Hippocampal formation (tissue), 2 donors: Measurements from ENCODE around the gene LRRC8B.
"Not testable (repeated sequence)": the region's sequence is repeated elsewhere in the genome, so short reads cannot be mapped to it uniquely, and the experiment has no call there.

Source experiments
- DNase-seq, 2 donors: peaks; one replicate each; lab custom pipeline; 2025; lab: John Stamatoyannopoulos, UW

Gene LRRC8B

GRCh38 chr1:89608319-89608983 is 83.8 kb downstream of the LRRC8B start:
- no peak for DNase-seq

- no peak for DNase-seq
These were observed 84.5 kb downstream of the LRRC8B start for GRCh38 chr1:89608984-89609725.

GRCh38 chr1:89609781-89610456 is 85.3 kb downstream of the LRRC8B start:
- DNase-seq: peak in 1 of 2 donors; percentile 47

GRCh38 chr1:89610457-89611011 is 85.9 kb downstream of the LRRC8B start:
- DNase-seq: no peak

- no peak for DNase-seq
These were observed 87.1 kb downstream of the LRRC8B start for GRCh38 chr1:89611721-89612120.

- no peak for DNase-seq
These were observed 89.3 kb downstream of the LRRC8B start for GRCh38 chr1:89613928-89614327.

- DNase-seq: no peak
These were observed 91.3 kb downstream of the LRRC8B start for GRCh38 chr1:89615676-89616598.

- peak in 1 of 2 donors; percentile 30 for DNase-seq
These were observed 92.4 kb downstream of the LRRC8B start for GRCh38 chr1:89616844-89617627.

GRCh38 chr1:89620664-89621063 is 96.0 kb downstream of the LRRC8B start:
- no peak for DNase-seq

- no peak for DNase-seq
These were observed 98.3 kb downstream of the LRRC8B start for GRCh38 chr1:89622895-89623294.

GRCh38 chr1:89624314-89624713 is 99.7 kb downstream of the LRRC8B start:
- DNase-seq: peak in 1 of 2 donors; percentile 66

GRCh38 chr1:89624715-89625323 is 100.2 kb downstream of the LRRC8B start:
- no peak for DNase-seq

GRCh38 chr1:89627596-89627962 is 103.0 kb downstream of the LRRC8B start:
- DNase-seq: peak in 1 of 2 donors; percentile 85

- no peak for DNase-seq
These were observed 104.5 kb downstream of the LRRC8B start for GRCh38 chr1:89629146-89629545.

GRCh38 chr1:89629600-89629999 is 105.0 kb downstream of the LRRC8B start:
- not testable (repeated sequence) for DNase-seq

GRCh38 chr1:89630048-89630447 is 105.4 kb downstream of the LRRC8B start:
- no peak for DNase-seq

GRCh38 chr1:89631816-89632656 is 107.4 kb downstream of the LRRC8B start:
- peak in 1 of 2 donors; percentile 53 for DNase-seq

- peak; percentile 69 to 88 for DNase-seq
These were observed 108.1 kb downstream of the LRRC8B start, which contains the start of gene LRRC8C for GRCh38 chr1:89632657-89633247. LRRC8C (plus strand) TSS chr1:89633120; CDS start chr1:89686474, 53,354 bp downstream.
